Stimulated activated CD4-positive, alpha-beta T cell treated with anti-CD3 and anti-CD28 coated beads, Interleukin-12 subunit alpha, Interleukin-12 subunit beta, amount 100 ng/mL, for 4 hours (primary cell): ENCODE measurements around the gene KCNQ2.

Experiments
- DNase-seq: peaks from one replicate; pipeline ENCODE4 v3.0.0-alpha.2; 2020

KCNQ2 gene

DNA sequence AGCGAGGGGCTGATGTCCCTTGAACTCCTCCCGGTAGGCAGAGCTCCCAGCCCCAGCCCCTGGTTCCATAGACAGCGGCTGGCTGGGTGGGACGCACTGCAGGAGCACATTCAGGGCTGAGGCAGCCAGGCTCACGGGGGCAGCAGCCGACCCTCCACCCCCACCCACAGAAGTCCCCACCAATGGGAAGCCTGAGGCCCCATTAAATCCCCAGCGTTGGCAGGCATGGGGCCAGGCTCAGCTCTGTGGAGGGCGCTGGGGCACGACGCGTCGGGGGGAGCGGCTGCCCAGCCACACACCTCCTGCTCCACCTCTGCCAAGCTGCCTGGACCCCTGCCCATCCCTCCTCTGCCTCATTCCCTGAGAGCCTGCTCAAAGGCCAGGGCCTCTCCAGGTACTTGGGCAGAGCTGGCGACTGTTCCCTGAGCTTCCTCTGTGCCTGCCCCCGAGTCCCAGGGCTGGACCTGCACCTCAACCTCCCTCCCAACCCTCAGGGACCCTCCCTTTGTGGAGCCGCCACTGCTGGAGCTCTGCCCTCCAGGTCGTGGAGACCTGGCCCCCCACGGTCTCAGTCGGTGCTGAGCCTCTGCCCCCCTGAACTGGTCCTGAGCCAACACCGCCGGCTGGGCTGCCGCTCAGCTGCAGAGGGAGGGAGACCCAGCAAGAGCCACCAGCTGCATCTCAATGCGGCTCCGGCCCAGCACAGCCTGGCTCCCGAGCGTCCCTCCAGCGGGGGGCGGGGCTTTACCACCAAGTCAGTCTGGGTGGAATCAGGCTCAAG lies 120.5 kb downstream of the KCNQ2 start:
- no peak for DNase-seq

DNA sequence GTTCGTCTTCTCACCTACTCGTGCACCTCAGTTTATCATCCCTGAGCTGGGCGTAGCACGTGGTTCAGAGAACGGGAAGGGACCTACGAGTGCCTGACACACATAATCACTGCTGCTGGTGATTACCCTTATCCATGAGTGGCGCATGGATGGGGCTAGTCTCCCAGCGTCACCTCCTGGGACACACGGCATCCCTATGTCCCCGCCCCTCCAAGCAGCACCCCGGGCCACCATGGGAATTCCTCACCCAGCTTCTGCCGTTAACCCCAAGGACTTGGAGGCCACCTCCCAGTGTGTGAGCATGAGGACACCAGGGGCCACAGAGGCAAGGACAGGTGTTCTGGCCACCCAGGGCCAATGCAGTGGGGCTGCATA lies 121.1 kb downstream of the KCNQ2 start:
- no peak for DNase-seq

DNA sequence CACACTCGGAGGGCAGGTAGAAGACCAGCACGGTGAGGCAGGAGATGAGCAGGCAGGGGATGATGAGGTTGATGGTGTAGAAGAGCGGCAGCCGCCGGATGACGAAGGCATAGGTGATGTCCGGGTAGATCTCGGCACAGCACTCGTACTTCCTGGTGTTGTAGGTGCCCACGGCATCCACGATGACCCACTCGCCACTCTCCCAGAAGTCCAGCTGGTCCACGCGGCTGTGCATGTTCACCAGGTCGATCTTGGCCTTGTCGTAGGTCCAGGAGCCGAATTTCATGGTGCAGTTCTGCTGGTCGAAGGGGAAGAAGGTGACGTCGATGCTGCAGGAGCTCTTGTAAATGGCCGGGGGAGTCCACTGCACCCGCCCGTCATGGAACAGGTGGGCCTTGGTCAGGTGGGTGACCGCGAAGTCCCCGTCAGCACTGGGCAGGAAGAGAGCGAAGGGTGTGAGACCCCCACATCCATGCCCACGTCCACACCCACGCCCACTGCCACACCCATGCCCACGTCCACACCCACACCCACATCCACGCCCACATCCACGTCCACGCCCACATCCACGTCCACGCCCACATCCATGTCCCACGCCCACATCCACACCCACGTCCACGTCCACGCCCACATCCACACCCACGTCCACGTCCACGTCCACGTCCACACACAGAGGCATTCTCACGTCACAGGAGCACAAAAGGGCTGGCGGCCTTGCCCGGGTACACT lies 121.7 kb downstream of the KCNQ2 start:
- DNase-seq, result no peak
